HEK293T (cell line): ENCODE data around the gene SMG6.

Experiments
- CTCF ChIA-PET: fragments of 350-600 bp; formaldehyde crosslinking; extraction: SDS; loops from one replicate; lab custom pipeline; 2021; ENCODE audit warnings: antibody characterized with exemption, inconsistent platforms; lab: Yijun Ruan, JAX
- POLR2A ChIA-PET: fragments of 350-600 bp; formaldehyde crosslinking; extraction: SDS; loops from one replicate; lab custom pipeline; 2020; ENCODE audit warnings: antibody characterized with exemption, inconsistent platforms; lab: Yijun Ruan, JAX
- DNase-seq: peaks from one replicate; pipeline ENCODE4 v3.0.0; 2012; ENCODE audit warnings: mixed read lengths; ENCODE audit errors: extremely low spot score
- ARNT ChIP-seq: fragments of 450-650 bp; IDR thresholded peaks from 2 replicates; pipeline ENCODE4 v1.6.1; 2017; ENCODE audit warnings: mild to moderate bottlenecking
- BHLHE40 ChIP-seq: fragments of 450-650 bp; IDR thresholded peaks from 2 replicates; pipeline ENCODE4 v1.6.1; 2016; ENCODE audit warnings: mild to moderate bottlenecking, moderate library complexity, borderline replicate concordance
- CTBP1 ChIP-seq: fragments of 450-650 bp; IDR thresholded peaks from 2 replicates; pipeline ENCODE4 v1.6.1; 2016; ENCODE audit warnings: borderline replicate concordance
- ELF4 ChIP-seq: fragments of 450-650 bp; IDR thresholded peaks from 2 replicates; pipeline ENCODE4 v1.6.1; 2017; ENCODE audit warnings: antibody characterized with exemption
- FOXA1 ChIP-seq: fragments of 450-650 bp; IDR thresholded peaks from 2 replicates; pipeline ENCODE4 v1.6.1; 2016; ENCODE audit warnings: mild to moderate bottlenecking
- FOXK2 ChIP-seq: fragments of 450-650 bp; IDR thresholded peaks from 2 replicates; pipeline ENCODE4 v1.6.1; 2016; ENCODE audit warnings: mild to moderate bottlenecking
- FOXM1 ChIP-seq: fragments of 450-650 bp; IDR thresholded peaks from 2 replicates; pipeline ENCODE4 v1.6.1; 2017; ENCODE audit warnings: mild to moderate bottlenecking, borderline replicate concordance
- HDGF ChIP-seq: fragments of 450-650 bp; IDR thresholded peaks from 2 replicates; pipeline ENCODE4 v1.6.1; 2017; ENCODE audit warnings: antibody characterized with exemption, borderline replicate concordance
- L3MBTL2 ChIP-seq: fragments of 450-650 bp; conservative IDR thresholded peaks from 2 replicates; pipeline ENCODE4 v1.6.1; 2016; ENCODE audit warnings: mild to moderate bottlenecking
- LEF1 ChIP-seq: fragments of 450-650 bp; IDR thresholded peaks from 2 replicates; pipeline ENCODE4 v1.6.1; 2017; ENCODE audit warnings: mild to moderate bottlenecking, borderline replicate concordance
- NFRKB ChIP-seq: fragments of 450-650 bp; IDR thresholded peaks from 2 replicates; pipeline ENCODE4 v1.6.1; 2016; ENCODE audit warnings: mild to moderate bottlenecking, moderate library complexity
- SP1 ChIP-seq: fragments of 450-650 bp; IDR thresholded peaks from 2 replicates; pipeline ENCODE4 v1.6.1; 2017
- SUZ12 ChIP-seq: fragments of 450-650 bp; IDR thresholded peaks from 2 replicates; pipeline ENCODE4 v1.6.1; 2016; ENCODE audit warnings: mild to moderate bottlenecking
- TARDBP ChIP-seq: fragments of 450-650 bp; IDR thresholded peaks from 2 replicates; pipeline ENCODE4 v1.6.1; 2016
- ZNF384 ChIP-seq: fragments of 450-650 bp; IDR thresholded peaks from 2 replicates; pipeline ENCODE4 v1.6.1; 2016
- TF ChIP-seq, protein P1 (sequence below): fragments of 450-650 bp; IDR thresholded peaks from 2 replicates; pipeline ENCODE4 v1.6.1; 2016

SMG6 gene

DNA sequence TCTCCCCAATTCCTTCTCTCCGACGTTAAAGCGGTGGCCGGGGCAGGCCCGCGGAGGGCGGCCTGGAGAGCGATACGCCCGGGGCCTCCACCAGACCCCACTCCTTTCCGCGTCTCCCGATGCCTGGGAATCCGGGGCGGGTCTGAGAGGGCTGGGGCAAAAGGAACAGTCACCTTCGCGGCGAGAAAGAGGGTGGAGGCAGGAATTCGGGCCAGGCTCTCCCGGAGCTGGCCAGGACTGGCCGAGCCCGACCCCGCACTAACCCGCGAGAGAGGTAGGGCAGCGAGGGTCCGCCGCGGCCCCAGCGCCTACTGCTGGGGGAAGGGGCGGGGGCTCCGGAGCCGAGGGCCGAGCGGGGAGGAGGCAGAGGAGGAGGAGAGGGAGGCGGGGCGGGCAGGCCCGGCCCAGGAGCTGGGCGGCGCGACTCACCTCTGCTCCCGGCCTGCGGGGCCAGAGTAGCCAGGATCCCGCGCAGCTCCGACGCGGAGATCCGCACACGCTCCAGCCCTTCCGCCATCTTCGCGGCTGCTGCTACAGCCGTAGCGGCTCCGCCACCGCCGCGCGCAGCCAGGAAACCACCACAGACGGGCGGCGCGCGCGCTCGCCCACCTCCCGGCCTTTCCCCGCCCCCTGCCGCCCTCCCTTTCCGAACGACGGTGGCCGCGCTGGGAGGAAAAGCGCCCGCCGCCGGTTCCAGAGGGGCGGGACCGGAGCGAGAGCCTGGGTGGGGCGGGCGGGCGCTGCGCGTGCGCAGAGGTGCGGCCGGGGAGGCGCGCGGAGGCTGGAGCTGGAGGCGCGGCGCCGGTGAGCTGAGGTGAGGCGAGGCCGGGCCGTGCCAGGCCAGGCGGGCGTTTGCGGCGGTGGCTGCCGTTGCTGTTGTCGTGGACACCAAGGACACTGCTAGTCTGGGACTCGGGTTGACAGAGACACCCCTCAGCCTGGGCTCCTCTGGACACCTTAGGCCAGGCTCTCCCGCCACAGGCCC, at the start of gene SMG6, which contains the start of gene SRR:
TSS of gene SMG6 (minus strand) at position 582 of the 985 bp plus-strand sequence. CDS start at position 517, 65 bp downstream.
TSS of gene SRR (plus strand) at position 747 of the 985 bp plus-strand sequence. CDS start 11,611 bp downstream, outside the sequence.
- CTCF ChIA-PET, result interaction anchor here (0.5 to 1.0 kb wide), 2 partner anchors 50 to 249 kb away, joined by 3 to 5 read pairs; partner anchors contain the start of gene HIC1
- 0 out of 2 replicates have a peak, but pooled peaks have one; percentile 45 for TF ChIP-seq L3MBTL2
- TF ChIP-seq ZNF384, result no peak
- POLR2A ChIA-PET, result interaction anchor here (0.8 to 3.7 kb wide), 14 partner anchors 8 to 49 kb away, joined by 3 to 26 read pairs (median 4); partner anchors contain the start of gene TSR1
- peak; percentile 96 for DNase-seq

DNA sequence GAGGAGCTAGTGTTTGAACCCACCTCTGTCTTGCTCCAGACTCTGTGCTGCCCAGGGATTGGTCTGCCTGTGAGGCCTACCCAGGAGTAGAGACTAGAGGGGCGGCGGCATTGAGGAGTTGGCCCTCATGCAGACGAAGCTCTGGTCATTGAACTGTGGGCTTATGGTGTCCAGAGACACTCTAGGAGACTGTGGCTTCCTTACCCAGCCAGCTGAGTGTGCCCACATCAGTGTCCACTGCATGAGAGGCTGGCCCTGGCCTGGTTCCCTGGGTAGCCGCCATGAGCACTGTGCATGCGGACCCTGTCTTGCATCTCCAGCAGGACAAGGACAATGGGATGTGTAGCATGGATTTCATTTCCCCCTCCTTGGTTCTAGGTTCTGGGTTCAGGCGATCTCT, 47.7 kb upstream of the SMG6 start:
- DNase-seq, result no peak
- TF ChIP-seq TARDBP, result no peak
- TF ChIP-seq FOXA1, result no peak
- TF ChIP-seq NFRKB, result no peak
- no peak for TF ChIP-seq SUZ12
- TF ChIP-seq HDGF, result no peak
- no peak for TF ChIP-seq FOXM1
- TF ChIP-seq, protein P1, sequence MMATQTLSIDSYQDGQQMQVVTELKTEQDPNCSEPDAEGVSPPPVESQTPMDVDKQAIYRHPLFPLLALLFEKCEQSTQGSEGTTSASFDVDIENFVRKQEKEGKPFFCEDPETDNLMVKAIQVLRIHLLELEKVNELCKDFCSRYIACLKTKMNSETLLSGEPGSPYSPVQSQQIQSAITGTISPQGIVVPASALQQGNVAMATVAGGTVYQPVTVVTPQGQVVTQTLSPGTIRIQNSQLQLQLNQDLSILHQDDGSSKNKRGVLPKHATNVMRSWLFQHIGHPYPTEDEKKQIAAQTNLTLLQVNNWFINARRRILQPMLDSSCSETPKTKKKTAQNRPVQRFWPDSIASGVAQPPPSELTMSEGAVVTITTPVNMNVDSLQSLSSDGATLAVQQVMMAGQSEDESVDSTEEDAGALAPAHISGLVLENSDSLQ, result no peak
- TF ChIP-seq ZNF384, result no peak
- no peak for TF ChIP-seq L3MBTL2
- TF ChIP-seq LEF1, result no peak
- no peak for TF ChIP-seq SP1
- TF ChIP-seq ELF4, result no peak
- no peak for TF ChIP-seq CTBP1
- TF ChIP-seq FOXK2, result no peak
- no peak for TF ChIP-seq ARNT
- no peak for TF ChIP-seq BHLHE40
- POLR2A ChIA-PET, result interaction anchor here (4.0 kb wide), 1 partner anchor 14 kb away, joined by 25 read pairs; the partner anchor contains the start of genes SGSM2 and TSR1
- CTCF ChIA-PET, result no interaction called here

DNA sequence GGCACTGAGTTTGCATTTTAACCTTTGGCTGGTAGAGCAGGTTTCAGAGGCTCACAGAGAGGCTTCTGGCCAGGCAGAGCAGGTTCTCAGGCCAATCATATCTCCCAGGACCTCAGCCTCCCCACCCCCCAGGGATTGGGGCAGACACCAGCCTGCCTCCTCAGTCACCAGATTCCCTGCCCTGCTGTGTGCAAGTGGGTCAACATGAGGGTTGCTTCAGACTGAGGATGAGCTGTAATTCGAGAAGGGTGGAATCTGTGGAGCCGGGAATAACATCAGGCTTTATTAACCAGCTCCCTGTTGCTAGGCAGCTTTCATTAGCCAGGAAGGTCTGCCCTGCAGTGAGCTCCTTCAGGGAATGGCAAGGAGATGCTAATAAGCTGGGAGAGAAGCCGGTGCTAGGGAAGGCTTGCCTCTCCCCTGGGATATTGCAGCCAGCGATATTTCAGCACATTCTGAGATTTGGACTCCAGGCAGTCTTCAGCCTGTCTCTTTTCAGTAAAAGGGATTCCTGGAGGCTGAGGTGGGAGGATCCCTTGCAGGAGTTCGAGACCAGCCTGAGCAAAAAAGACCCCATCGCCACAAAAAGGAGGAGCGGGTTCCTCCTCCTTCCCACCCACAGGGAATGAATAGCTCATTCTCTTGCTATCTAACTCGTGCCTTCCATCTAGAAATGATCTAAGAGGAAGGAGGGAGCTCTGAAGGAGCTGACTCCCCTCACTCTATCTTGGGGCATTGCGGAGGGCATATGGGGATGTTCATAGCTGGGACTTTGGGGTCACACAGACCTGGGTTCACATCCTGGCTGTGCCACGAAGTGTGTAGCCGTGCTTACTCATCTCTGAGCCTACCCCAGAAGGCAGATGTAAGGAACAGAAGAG, 44.5 kb upstream of the SMG6 start:
- ChIA-PET CTCF (interaction anchor here (0.7 to 1.0 kb wide), 2 partner anchors 35 to 56 kb away, joined by 3 read pairs; no protein-coding TSS in a partner anchor), POLR2A (interaction anchor here (1.3 to 4.8 kb wide), 3 partner anchors 11 to 46 kb away, joined by 3 to 42 read pairs (median 5); partner anchors contain the start of genes SGSM2, SMG6, SRR and TSR1)
- peak; percentile 65 for DNase-seq
- no peak for TF ChIP-seq BHLHE40
- TF ChIP-seq ZNF384, result no peak
- no peak for TF ChIP-seq CTBP1
- TF ChIP-seq L3MBTL2, result no peak
- no peak for TF ChIP-seq HDGF
- TF ChIP-seq SP1, result no peak
- TF ChIP-seq SUZ12, result no peak
- no peak for TF ChIP-seq FOXK2
- no peak for TF ChIP-seq LEF1
- no peak for TF ChIP-seq NFRKB
- TF ChIP-seq, protein P1, result no peak
- TF ChIP-seq FOXM1, result no peak
- no peak for TF ChIP-seq FOXA1

DNA sequence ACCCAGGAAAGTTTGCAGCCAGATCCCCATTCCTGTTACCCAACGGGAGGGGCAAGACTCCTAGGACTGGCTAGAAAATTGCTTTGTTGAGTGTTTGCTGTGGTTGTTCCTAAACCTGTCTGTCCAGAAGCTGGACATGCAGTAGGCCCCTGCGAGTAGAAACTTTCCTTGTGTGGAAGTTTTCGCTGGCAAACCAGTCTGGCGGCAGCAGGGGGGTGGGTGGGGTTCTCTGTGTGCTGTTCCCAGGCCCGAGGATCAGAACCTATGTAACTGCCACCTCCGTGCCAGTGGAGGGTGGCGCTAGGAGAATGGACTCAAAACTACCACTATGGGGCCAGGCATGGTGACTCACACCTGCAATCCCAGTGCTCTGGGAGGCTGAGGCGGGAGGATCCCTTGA, 42.9 kb upstream of the SMG6 start:
- ChIA-PET POLR2A (interaction anchor here (4.8 kb wide), 1 partner anchor 9 kb away, joined by 42 read pairs; the partner anchor contains the start of genes SGSM2 and TSR1), CTCF (no interaction called here)
- TF ChIP-seq ZNF384 (no peak), SP1 (no peak), LEF1 (no peak), TARDBP (no peak), FOXK2 (no peak), L3MBTL2 (no peak), CTBP1 (no peak), NFRKB (no peak), ARNT (no peak), ELF4 (no peak), SUZ12 (no peak), HDGF (no peak), BHLHE40 (no peak), FOXM1 (no peak)
- TF ChIP-seq, protein P1, result no peak
- DNase-seq, result no peak

DNA sequence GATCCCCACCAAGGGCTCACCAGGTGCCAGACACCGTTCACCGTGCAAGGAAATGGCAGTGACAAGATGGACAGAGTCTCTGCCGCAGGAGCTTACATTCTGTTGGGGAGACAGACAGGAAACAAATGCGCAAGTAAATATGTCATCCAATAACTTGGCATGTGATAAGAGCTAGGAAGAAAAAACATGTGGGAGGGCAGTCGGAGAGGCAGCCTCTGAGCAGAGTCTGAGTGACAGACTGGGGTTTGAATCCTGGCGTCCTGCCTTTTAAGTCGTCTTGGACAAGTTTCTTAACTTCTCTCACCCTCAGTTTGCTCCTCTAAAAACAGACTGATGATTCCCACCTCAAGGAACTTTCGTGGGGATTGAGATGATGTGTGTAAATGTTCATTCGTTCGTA, 40.9 kb upstream of the SMG6 start:
- no peak for DNase-seq
- TF ChIP-seq FOXM1 (no peak), LEF1 (no peak), L3MBTL2 (no peak), ELF4 (no peak), TARDBP (no peak), FOXA1 (no peak), BHLHE40 (no peak), NFRKB (no peak), SP1 (no peak), FOXK2 (no peak), HDGF (no peak), CTBP1 (no peak), ARNT (no peak), SUZ12 (no peak), ZNF384 (no peak)
- TF ChIP-seq, protein P1, result no peak
- CTCF ChIA-PET, result no interaction called here
- POLR2A ChIA-PET, result no interaction called here
